ENCODE results near the gene ORC3. TPM values are rescaled to one million over a fixed set of nuclear protein-coding genes. Genes with fewer than 3 reads are reported as not detected.
A peak's percentile ranks its signal among the peaks of the same experiment; 100 is the strongest.

Gene ORC3
- total and polyA plus RNA-seq, 2 of the 4 experiments (the other 2 are of a cell fraction) = 22.3 to 30.6 TPM

GRCh38 chr6:87690441-87690840 is 100.5 kb downstream of the ORC3 start:
- no peak overlapping the region for H2AK9ac ChIP-seq (replicated peaks; ENCODE audit: low read depth, low read length, poor library complexity)

More at GRCh38 chr6:87690441-87690840, 100.5 kb downstream of the ORC3 start:
- no peak overlapping the region for H2BK20ac ChIP-seq (ENCODE audit: low read depth, low read length)
- H3K4ac ChIP-seq (ENCODE audit: low read depth, low read length) = no peak overlapping the region
- H4K20me1 ChIP-seq (ENCODE audit: insufficient read depth, low read length) = peaks cover 95% of the 10 kb centered on the region
- no peak overlapping the region for H2BK5ac ChIP-seq (ENCODE audit: low read depth, low read length, poor library complexity, severe bottlenecking)
- H3K4me3 ChIP-seq (ENCODE audit: insufficient read depth, low read depth, low read length) = no peak overlapping the region
- H3K4me1 ChIP-seq (ENCODE audit: control insufficient read depth, insufficient read depth, low read length) = peaks cover 21% of the 10 kb centered on the region
- ATAC-seq (ENCODE audit: low read depth) = no peak
- no peak for DNase-seq
- no peak overlapping the region for H2BK15ac ChIP-seq (ENCODE audit: low read depth, low read length)
- H3K9ac ChIP-seq (ENCODE audit: low read depth, low read length) = no peak overlapping the region
- in situ Hi-C loops (cut with MboI; ENCODE audit: low sequenced_read_pairs) (no loop called here), intact Hi-C loops (cut with micrococcal nuclease) (loop anchor here (10.0 kb wide), 1 partner anchor 234 kb away; no protein-coding TSS in a partner anchor), dilution Hi-C loops (cut with HindIII; ENCODE audit: low sequenced_read_pairs, unreplicated experiment) (no loop called here)
- no peak overlapping the region for H4K5ac ChIP-seq (ENCODE audit: low read depth, low read length)
- BruUV-seq (replicated peaks) = no TSS peak
- H2AFZ ChIP-seq (replicated peaks; ENCODE audit: low read length, poor library complexity) = no peak overlapping the region
- H3K56ac ChIP-seq (ENCODE audit: extremely low read depth, insufficient read depth, low read length) = no peak overlapping the region
- no peak overlapping the region for H4K8ac ChIP-seq (ENCODE audit: low read depth in 2 of 2, low read length in 2 of 2)
- POLR2A ChIA-PET (ENCODE audit: unreplicated experiment) = no interaction called here
- no peaks in the 10 kb centered on the region for H3K9me3 ChIP-seq (ENCODE audit: control insufficient read depth, insufficient read depth, low read length)
- no peak overlapping the region for H2AK5ac ChIP-seq (ENCODE audit: low read depth, low read length)
- H3K79me1 ChIP-seq (ENCODE audit: low read depth in 1 of 2, low read length in 2 of 2) = peaks cover 0 to 40% of the 10 kb centered on the region in 2 experiments; a peak in 2 of 4 replicates
- H3K14ac ChIP-seq (replicated peaks; ENCODE audit: low read depth, low read length) = no peak overlapping the region
- 0 out of 2 replicates have a peak overlapping the region, but pooled peaks have one; percentile 23 for H3K4me2 ChIP-seq (ENCODE audit: low read depth, low read length)
- no peak overlapping the region for H4K91ac ChIP-seq (ENCODE audit: insufficient read depth, low read depth, low read length)
- no CpG with 5 or more reads among the region's 3 CpGs for WGBS, 2 experiments (ENCODE audit: extremely low coverage in 2 of 2, insufficient read length in 1 of 2)
- H3K18ac ChIP-seq (ENCODE audit: low read depth, low read length) = no peak overlapping the region
- H3K9me1 ChIP-seq (ENCODE audit: insufficient read depth, low read length) = peaks cover 8% of the 10 kb centered on the region; the same call in 1 of the 2 replicates
- H3K23ac ChIP-seq (ENCODE audit: low read depth, low read length) = no peak overlapping the region
- H2BK120ac ChIP-seq (ENCODE audit: low read depth, low read length) = no peak overlapping the region
- no peaks in the 10 kb centered on the region; the same call in none of the 2 replicates for H3K36me3 ChIP-seq (ENCODE audit: control insufficient read depth, insufficient read depth, low read length)
- no peaks in the 10 kb centered on the region for H3K27me3 ChIP-seq (ENCODE audit: control insufficient read depth, insufficient read depth, low read length)
- TF ChIP-seq CEBPB (IDR thresholded peaks at IDR 0.05; ENCODE audit: low read depth, low read length) = no peak
- TF ChIP-seq ELK1 (IDR thresholded peaks at IDR 0.05; ENCODE audit: borderline replicate concordance, low read depth, low read length) = no peak
- no peak for TF ChIP-seq FOS (IDR thresholded peaks at IDR 0.05; ENCODE audit: low read depth, low read length)
- no peak for TF ChIP-seq MAZ (IDR thresholded peaks at IDR 0.05; ENCODE audit: borderline replicate concordance, low read depth, low read length)
- TF ChIP-seq RFX5 (IDR thresholded peaks at IDR 0.05; ENCODE audit: low read depth, low read length) = no peak
- H3K27ac ChIP-seq (ENCODE audit: insufficient read depth, low read length) = no peak overlapping the region
- CTCF ChIA-PET = interaction anchor here (0.7 kb wide), 1 partner anchor 15 kb away, joined by 3 read pairs; no protein-coding TSS in a partner anchor

Measured in IMR-90 (cell line).